Endothelial cell of umbilical vein (primary cell): ENCODE results near the gene FAM149B1. TPM values are rescaled to one million over a fixed set of nuclear protein-coding genes. Genes with fewer than 3 reads are reported as not detected.

Experiments
- BruUV-seq: library from RNA; stranded (reverse); fragments of 400-500 nt; replicated peaks from 2 replicates; lab custom pipeline; 2021; lab: Mats Ljungman, UMichigan
- CTCF ChIA-PET: fragments of 300-600, 350-600 bp; sonication (Branson Sonifier 250); formaldehyde crosslinking; loops from one replicate; lab custom pipeline; 2021; ENCODE audit warnings: antibody characterized with exemption, inconsistent platforms; lab: Charles Lee
- POLR2A ChIA-PET: fragments of 300-600, 350-600 bp; sonication (Branson Sonifier 250); formaldehyde crosslinking; loops from one replicate; lab custom pipeline; 2021; ENCODE audit warnings: antibody characterized with exemption, inconsistent platforms; lab: Charles Lee
- DNase-seq: peaks from one replicate; pipeline ENCODE4 v3.0.0-alpha.2; 2011; ENCODE audit warnings: low read depth, low spot score
- FAIRE-seq: peaks from 2 replicates; lab custom pipeline; 2011; peaks lifted over from hg19 to GRCh38; lab: Jason Lieb, UNC
- H2AFZ ChIP-seq: 2 replicates; pipeline ENCODE4 v1.6.0; 2012; ENCODE audit warnings: low read depth, low read length, control low read depth, inconsistent platforms
- H3K27ac ChIP-seq: 2 replicates; pipeline ENCODE4 v1.5.1; 2011; ENCODE audit warnings: low read depth, mild to moderate bottlenecking, control low read depth, low read length, moderate library complexity; ENCODE audit not compliant: insufficient read depth
- H3K27me3 ChIP-seq, 2 experiments: 2 replicates each; pipeline versions ENCODE4 v1.6.0 to v1.6.1; 2011; ENCODE audit warnings: low read length in 2 of 2, mixed read lengths in 1 of 2; ENCODE audit not compliant: control insufficient read depth in 2 of 2, insufficient read depth in 2 of 2
- H3K36me3 ChIP-seq, 2 experiments: 2 replicates in 1 of 2; 3 replicates in 1 of 2; pipeline ENCODE4 v1.5.1; 2011; ENCODE audit warnings: low read length in 2 of 2, mild to moderate bottlenecking in 1 of 2, moderate library complexity in 1 of 2; ENCODE audit not compliant: control insufficient read depth in 2 of 2, insufficient read depth in 2 of 2; ENCODE audit errors: extremely low read depth in 1 of 2
- H3K4me1 ChIP-seq: 3 replicates; pipeline ENCODE4 v1.5.1; 2011; ENCODE audit warnings: mild to moderate bottlenecking, low read length; ENCODE audit not compliant: control insufficient read depth, insufficient read depth; ENCODE audit errors: extremely low read depth
- H3K4me2 ChIP-seq: 2 replicates; pipeline ENCODE4 v1.6.1; 2011; ENCODE audit warnings: low read length, control low read depth, mixed read lengths; ENCODE audit not compliant: insufficient read depth
- H3K4me3 ChIP-seq, 3 experiments: fragments of 200-600 bp in 1 of 3; sonication (generic), shearing (Covaris generic) in 1 of 3; replicated peaks in 1 of 3; 2 replicates each; pipeline ENCODE4 v1.5.1; 2011 to 2016; ENCODE audit warnings: control low read depth in 3 of 3, low read length in 3 of 3, mild to moderate bottlenecking in 2 of 3, inconsistent platforms in 1 of 3, low read depth in 1 of 3, moderate library complexity in 1 of 3; ENCODE audit not compliant: insufficient read depth in 1 of 3
- H3K79me2 ChIP-seq: 2 replicates; pipeline ENCODE4 v1.6.0; 2012; ENCODE audit warnings: low read length, inconsistent platforms; ENCODE audit not compliant: control insufficient read depth, insufficient read depth
- H3K9ac ChIP-seq: replicated peaks from 2 replicates; pipeline ENCODE3; 2011; ENCODE audit warnings: low read length, control low read depth; ENCODE audit not compliant: insufficient read depth; ENCODE audit errors: extremely low read depth
- H3K9me1 ChIP-seq: replicated peaks from 3 replicates; pipeline ENCODE4 v1.6.0; 2011; ENCODE audit warnings: mild to moderate bottlenecking, low read length; ENCODE audit not compliant: control insufficient read depth, insufficient read depth; ENCODE audit errors: extremely low read depth
- H3K9me3 ChIP-seq: replicated peaks from 2 replicates; pipeline ENCODE4 v1.5.1; 2012; ENCODE audit warnings: low read length, inconsistent platforms; ENCODE audit not compliant: control insufficient read depth, insufficient read depth
- H4K20me1 ChIP-seq: replicated peaks from 2 replicates; pipeline ENCODE3; 2011; ENCODE audit warnings: mild to moderate bottlenecking, low read length; ENCODE audit not compliant: control insufficient read depth, insufficient read depth; ENCODE audit errors: extremely low read depth
- EZH2 ChIP-seq: IDR thresholded peaks from 2 replicates; pipeline ENCODE4 v1.6.1; 2012; ENCODE audit warnings: borderline replicate concordance, low read depth, mild to moderate bottlenecking, moderate library complexity, low read length, inconsistent platforms; ENCODE audit not compliant: severe bottlenecking
- MYC ChIP-seq: IDR thresholded peaks from one replicate; pipeline ENCODE4 v1.6.1; 2011; ENCODE audit warnings: mild to moderate bottlenecking, low read depth, low read length
- POLR2A ChIP-seq: IDR thresholded peaks from 2 replicates; pipeline ENCODE4 v1.6.1; 2012; ENCODE audit warnings: low read depth, mild to moderate bottlenecking, control low read depth, low read length
- dilution Hi-C: fragments of 300-500 bp; cut with MboI; formaldehyde crosslinking; loops from one replicate; pipeline ENCODE4 v1.15.0; 2019; ENCODE audit warnings: low sequenced_read_pairs; ENCODE audit not compliant: extremely low pct_ligation_motif_present
- intact Hi-C: fragments of 100-400 bp; cut with micrococcal nuclease; formaldehyde crosslinking; loops from one replicate; pipeline ENCODE4 v1.10.0; 2022
- polyA plus RNA-seq, 4 experiments: library from polyadenylated mRNA; depleted of rRNA in 3 of 4; stranded (reverse) in 3 of 4; unstranded in 1 of 4; fragments of >200 nt; gene quantifications; 2 replicates each; pipeline versions ENCODE4 v1.2.1 to v1.2.3, GENCODE V29; 2011 to 2012; ENCODE audit warnings: missing spikeins in 1 of 4
- total RNA-seq: library from RNA; stranded (reverse); gene quantifications from 2 replicates; pipeline ENCODE4 v1.2.3, GENCODE V29; 2021
- TF ChIP-seq, protein P1 (sequence below), 2 donors: IDR thresholded peaks; 1 replicate in 1 of 2; 2 replicates in 1 of 2; pipeline ENCODE4 v1.5.1; 2011; ENCODE audit warnings: low read length in 2 of 2, mild to moderate bottlenecking in 2 of 2, moderate library complexity in 2 of 2, control low read depth in 1 of 2, inconsistent platforms in 1 of 2, low read depth in 1 of 2; ENCODE audit not compliant: insufficient read depth in 1 of 2; ENCODE audit errors: extremely low read depth in 1 of 2

FAM149B1 gene
- total and polyA plus RNA-seq, 2 donors (not counting 3 experiments of a cell fraction or from before 2014, with no cell fraction given) = 19.5 to 26.7 TPM

GRCh38 chr10:73210395-73211105, 42.6 kb downstream of the FAM149B1 start:
- POLR2A ChIA-PET = interaction anchor here (0.6 kb wide), 1 partner anchor 1298 kb away, joined by 3 read pairs; no protein-coding TSS in a partner anchor
- no peaks in the 10 kb centered on the region for H3K27me3 ChIP-seq
- no peaks in the 10 kb centered on the region for H3K9me3 ChIP-seq
- H3K4me1 ChIP-seq = no peaks in the 10 kb centered on the region
- no peak for DNase-seq
- CTCF ChIA-PET = interaction anchor here (1.6 kb wide), 1 partner anchor 8 kb away, joined by 5 read pairs; no protein-coding TSS in a partner anchor
- peaks cover 0 to 2% of the 10 kb centered on the region in 2 experiments for H3K36me3 ChIP-seq
- TF ChIP-seq, protein P1, sequence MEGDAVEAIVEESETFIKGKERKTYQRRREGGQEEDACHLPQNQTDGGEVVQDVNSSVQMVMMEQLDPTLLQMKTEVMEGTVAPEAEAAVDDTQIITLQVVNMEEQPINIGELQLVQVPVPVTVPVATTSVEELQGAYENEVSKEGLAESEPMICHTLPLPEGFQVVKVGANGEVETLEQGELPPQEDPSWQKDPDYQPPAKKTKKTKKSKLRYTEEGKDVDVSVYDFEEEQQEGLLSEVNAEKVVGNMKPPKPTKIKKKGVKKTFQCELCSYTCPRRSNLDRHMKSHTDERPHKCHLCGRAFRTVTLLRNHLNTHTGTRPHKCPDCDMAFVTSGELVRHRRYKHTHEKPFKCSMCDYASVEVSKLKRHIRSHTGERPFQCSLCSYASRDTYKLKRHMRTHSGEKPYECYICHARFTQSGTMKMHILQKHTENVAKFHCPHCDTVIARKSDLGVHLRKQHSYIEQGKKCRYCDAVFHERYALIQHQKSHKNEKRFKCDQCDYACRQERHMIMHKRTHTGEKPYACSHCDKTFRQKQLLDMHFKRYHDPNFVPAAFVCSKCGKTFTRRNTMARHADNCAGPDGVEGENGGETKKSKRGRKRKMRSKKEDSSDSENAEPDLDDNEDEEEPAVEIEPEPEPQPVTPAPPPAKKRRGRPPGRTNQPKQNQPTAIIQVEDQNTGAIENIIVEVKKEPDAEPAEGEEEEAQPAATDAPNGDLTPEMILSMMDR (IDR thresholded peaks at IDR 0.05; ENCODE audit: extremely low read depth in 1 of 2, insufficient read depth in 1 of 2, low read depth in 1 of 2, low read length in 2 of 2) = no peak
- TF ChIP-seq POLR2A (no peak), MYC (no peak), EZH2 (no peak)
- H3K4me3 ChIP-seq = no peak overlapping the region
- H3K9ac ChIP-seq = no peak overlapping the region
- FAIRE-seq = no peak
- no peak overlapping the region for H3K4me2 ChIP-seq
- H2AFZ ChIP-seq = no peak overlapping the region
- dilution Hi-C loops = no loop called here
- H3K27ac ChIP-seq = no peak overlapping the region
- intact Hi-C loops = no loop called here
- no peaks in the 10 kb centered on the region for H3K79me2 ChIP-seq
- H4K20me1 ChIP-seq = no peaks in the 10 kb centered on the region
- H3K9me1 ChIP-seq = no peaks in the 10 kb centered on the region
- no TSS peak for BruUV-seq
